ENCODE results near the gene SLC2A4.

DNA sequence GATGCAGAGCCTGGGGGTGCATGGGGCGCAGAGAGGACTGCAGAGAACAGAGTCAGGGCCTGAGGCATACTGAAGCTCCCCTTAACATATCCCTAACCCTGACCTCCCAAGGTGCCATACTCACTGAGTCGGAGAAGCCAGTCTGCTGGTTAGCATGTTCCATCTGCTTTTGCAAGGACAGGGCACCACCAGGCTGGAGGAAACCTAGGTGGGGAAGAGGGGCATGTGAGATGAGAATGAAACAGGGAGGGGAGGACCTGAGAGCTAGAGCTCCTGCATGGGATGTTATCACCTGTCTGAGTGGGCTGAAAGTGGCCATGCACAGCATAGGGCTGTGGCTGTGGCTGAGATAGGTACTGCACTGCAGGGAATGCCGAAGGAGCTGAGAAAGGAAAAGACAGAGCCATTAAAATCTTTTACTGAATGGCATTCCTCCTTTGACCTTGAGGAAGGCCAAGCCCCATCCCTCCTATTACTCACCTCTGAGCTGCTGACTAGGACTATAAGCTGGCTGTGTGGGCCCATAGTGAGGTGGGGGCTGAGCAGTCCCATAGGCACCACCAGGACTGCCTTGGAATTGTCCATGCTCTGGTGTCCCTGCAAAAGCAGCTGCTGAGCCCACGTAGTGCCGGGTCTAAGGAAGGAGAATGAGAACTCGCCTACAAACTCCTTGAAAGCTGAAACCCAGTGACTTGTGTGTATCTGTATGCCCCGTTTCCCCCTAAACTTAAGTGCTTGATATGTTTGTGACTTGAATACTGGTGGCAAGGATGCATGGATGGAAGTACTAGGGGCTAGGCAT lies 31.8 kb downstream of the SLC2A4 start:
- no peak for TF ChIP-seq BHLHE40 (IDR thresholded peaks at IDR 0.05; ENCODE audit: low read depth, low read length)
- no peak for TF ChIP-seq RAD21 (IDR thresholded peaks at IDR 0.05; ENCODE audit: low read length)
- peak; percentile 24; the same call in 1 of the 2 replicates for TF ChIP-seq POLR2A (IDR thresholded peaks at IDR 0.05; ENCODE audit: low read depth, low read length)
- TF ChIP-seq, protein P1, sequence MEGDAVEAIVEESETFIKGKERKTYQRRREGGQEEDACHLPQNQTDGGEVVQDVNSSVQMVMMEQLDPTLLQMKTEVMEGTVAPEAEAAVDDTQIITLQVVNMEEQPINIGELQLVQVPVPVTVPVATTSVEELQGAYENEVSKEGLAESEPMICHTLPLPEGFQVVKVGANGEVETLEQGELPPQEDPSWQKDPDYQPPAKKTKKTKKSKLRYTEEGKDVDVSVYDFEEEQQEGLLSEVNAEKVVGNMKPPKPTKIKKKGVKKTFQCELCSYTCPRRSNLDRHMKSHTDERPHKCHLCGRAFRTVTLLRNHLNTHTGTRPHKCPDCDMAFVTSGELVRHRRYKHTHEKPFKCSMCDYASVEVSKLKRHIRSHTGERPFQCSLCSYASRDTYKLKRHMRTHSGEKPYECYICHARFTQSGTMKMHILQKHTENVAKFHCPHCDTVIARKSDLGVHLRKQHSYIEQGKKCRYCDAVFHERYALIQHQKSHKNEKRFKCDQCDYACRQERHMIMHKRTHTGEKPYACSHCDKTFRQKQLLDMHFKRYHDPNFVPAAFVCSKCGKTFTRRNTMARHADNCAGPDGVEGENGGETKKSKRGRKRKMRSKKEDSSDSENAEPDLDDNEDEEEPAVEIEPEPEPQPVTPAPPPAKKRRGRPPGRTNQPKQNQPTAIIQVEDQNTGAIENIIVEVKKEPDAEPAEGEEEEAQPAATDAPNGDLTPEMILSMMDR (conservative IDR thresholded peaks at IDR 0.05; ENCODE audit: low read depth, low read length) = no peak; the same call in 1 of the 2 replicates
- no peak for TF ChIP-seq RFX5 (IDR thresholded peaks at IDR 0.05; ENCODE audit: low read depth, low read length)
- no peak for TF ChIP-seq USF2 (IDR thresholded peaks at IDR 0.05; ENCODE audit: low read depth, low read length)
- TF ChIP-seq FOS (IDR thresholded peaks at IDR 0.05; ENCODE audit: low read depth, low read length) = no peak
- TF ChIP-seq CHD1 (IDR thresholded peaks at IDR 0.05; ENCODE audit: low read depth, low read length) = no peak
- TF ChIP-seq MXI1 (IDR thresholded peaks at IDR 0.05; ENCODE audit: borderline replicate concordance, low read depth, low read length) = no peak
- no peak for TF ChIP-seq MAZ (IDR thresholded peaks at IDR 0.05; ENCODE audit: borderline replicate concordance, low read depth, low read length)

Data from IMR-90 (cell line).